ENCODE results near the gene NEK8. TPM values are rescaled to one million over a fixed set of nuclear protein-coding genes. Genes with fewer than 3 reads are reported as not detected.

The NEK8 gene
- total RNA-seq, 1 donor from 2014 or later, result 6.7 TPM

- Mint-ChIP-seq H3K4me1 (ENCODE audit: unreplicated experiment) (peaks cover 18% of the 10 kb centered on the region), H3K27ac (ENCODE audit: unreplicated experiment) (peak overlapping the region; percentile 72), H3K36me3 (ENCODE audit: low read depth, unreplicated experiment) (peaks cover 37% of the 10 kb centered on the region), H3K27me3 (ENCODE audit: unreplicated experiment) (peaks cover 18% of the 10 kb centered on the region), H3K9me3 (ENCODE audit: unreplicated experiment) (no peaks in the 10 kb centered on the region), H3K4me3 (ENCODE audit: unreplicated experiment) (no peak overlapping the region)
- DNase-seq (ENCODE audit: low spot score), result no peak
- TF ChIP-seq, protein P1, sequence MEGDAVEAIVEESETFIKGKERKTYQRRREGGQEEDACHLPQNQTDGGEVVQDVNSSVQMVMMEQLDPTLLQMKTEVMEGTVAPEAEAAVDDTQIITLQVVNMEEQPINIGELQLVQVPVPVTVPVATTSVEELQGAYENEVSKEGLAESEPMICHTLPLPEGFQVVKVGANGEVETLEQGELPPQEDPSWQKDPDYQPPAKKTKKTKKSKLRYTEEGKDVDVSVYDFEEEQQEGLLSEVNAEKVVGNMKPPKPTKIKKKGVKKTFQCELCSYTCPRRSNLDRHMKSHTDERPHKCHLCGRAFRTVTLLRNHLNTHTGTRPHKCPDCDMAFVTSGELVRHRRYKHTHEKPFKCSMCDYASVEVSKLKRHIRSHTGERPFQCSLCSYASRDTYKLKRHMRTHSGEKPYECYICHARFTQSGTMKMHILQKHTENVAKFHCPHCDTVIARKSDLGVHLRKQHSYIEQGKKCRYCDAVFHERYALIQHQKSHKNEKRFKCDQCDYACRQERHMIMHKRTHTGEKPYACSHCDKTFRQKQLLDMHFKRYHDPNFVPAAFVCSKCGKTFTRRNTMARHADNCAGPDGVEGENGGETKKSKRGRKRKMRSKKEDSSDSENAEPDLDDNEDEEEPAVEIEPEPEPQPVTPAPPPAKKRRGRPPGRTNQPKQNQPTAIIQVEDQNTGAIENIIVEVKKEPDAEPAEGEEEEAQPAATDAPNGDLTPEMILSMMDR (IDR thresholded peaks at IDR 0.05; ENCODE audit: unreplicated experiment), result no peak
Observed at GRCh38 chr17:28706471-28707338, 21.9 kb upstream of the NEK8 start.

DNA sequence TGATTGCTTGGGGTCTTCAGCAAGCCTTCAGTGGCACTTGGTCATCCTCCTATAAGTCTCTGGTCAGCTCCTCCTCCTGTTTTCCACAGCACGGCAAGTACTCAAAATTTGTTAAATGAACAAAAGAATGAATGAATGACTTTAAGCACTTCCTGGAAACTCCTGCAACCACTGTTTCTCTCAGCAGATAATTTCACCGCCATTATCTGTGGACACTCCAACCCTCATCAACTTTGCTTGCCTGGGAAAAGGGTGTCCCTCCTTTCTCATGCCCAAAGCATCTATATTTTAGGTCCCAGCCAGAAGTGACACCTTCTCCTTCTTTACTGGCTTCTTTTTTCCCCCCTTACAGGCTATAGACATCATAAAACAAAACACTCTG, 21.3 kb upstream of the NEK8 start:
- TF ChIP-seq, protein P1 (IDR thresholded peaks at IDR 0.05; ENCODE audit: unreplicated experiment), result no peak
- no peak for DNase-seq (ENCODE audit: low spot score)
- H3K4me1 Mint-ChIP-seq (ENCODE audit: unreplicated experiment), result peaks cover 20% of the 10 kb centered on the region
- no peaks in the 10 kb centered on the region for H3K9me3 Mint-ChIP-seq (ENCODE audit: unreplicated experiment)
- peak overlapping the region; percentile 72 for H3K27ac Mint-ChIP-seq (ENCODE audit: unreplicated experiment)
- H3K27me3 Mint-ChIP-seq (ENCODE audit: unreplicated experiment), result peaks cover 20% of the 10 kb centered on the region
- peak overlapping the region; percentile 14 for H3K4me3 Mint-ChIP-seq (ENCODE audit: unreplicated experiment)
- H3K36me3 Mint-ChIP-seq (ENCODE audit: low read depth, unreplicated experiment), result peaks cover 31% of the 10 kb centered on the region

- peak; percentile 97 for DNase-seq (ENCODE audit: low spot score)
- Mint-ChIP-seq H3K4me3 (ENCODE audit: unreplicated experiment) (peak overlapping the region; percentile 97), H3K36me3 (ENCODE audit: low read depth, unreplicated experiment) (peaks cover 26% of the 10 kb centered on the region), H3K27me3 (ENCODE audit: unreplicated experiment) (peaks cover 23% of the 10 kb centered on the region), H3K4me1 (ENCODE audit: unreplicated experiment) (peaks cover 17% of the 10 kb centered on the region), H3K9me3 (ENCODE audit: unreplicated experiment) (no peaks in the 10 kb centered on the region), H3K27ac (ENCODE audit: unreplicated experiment) (peak overlapping the region; percentile 98)
- TF ChIP-seq, protein P1 (IDR thresholded peaks at IDR 0.05; ENCODE audit: unreplicated experiment), result no peak
Observed at GRCh38 chr17:28710861-28711722, 17.5 kb upstream of the NEK8 start.

DNA sequence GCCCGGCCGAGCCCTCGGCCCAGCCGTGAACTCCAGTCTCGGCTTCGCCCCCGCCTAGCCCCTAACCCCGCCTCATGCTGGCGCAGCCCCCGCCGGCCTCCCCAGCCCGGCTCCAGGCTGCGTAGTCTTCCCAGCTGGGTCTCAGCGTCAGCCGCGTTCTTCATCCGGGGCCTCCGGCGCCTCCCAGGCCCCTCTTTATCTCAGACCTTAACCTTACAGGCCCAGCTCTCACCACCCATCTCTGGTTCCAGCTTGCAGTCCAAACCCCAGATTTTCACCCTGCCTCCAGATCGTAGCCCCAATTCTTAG, 16.9 kb upstream of the NEK8 start, which contains the start of gene PROCA1:
Gene PROCA1, minus strand, starts transcription at position 166 of the 309 bp plus-strand sequence. CDS start 228 bp downstream, outside the sequence.
- TF ChIP-seq, protein P1 (IDR thresholded peaks at IDR 0.05; ENCODE audit: unreplicated experiment), result no peak
- Mint-ChIP-seq H3K27me3 (ENCODE audit: unreplicated experiment) (peaks cover 23% of the 10 kb centered on the region), H3K36me3 (ENCODE audit: low read depth, unreplicated experiment) (peaks cover 23% of the 10 kb centered on the region), H3K27ac (ENCODE audit: unreplicated experiment) (peak within 1 kb of the TSS; percentile 98), H3K4me1 (ENCODE audit: unreplicated experiment) (peaks cover 17% of the 10 kb centered on the region), H3K9me3 (ENCODE audit: unreplicated experiment) (no peaks in the 10 kb centered on the region), H3K4me3 (ENCODE audit: unreplicated experiment) (peak within 1 kb of the TSS; percentile 97)
- no peak for DNase-seq (ENCODE audit: low spot score)
